NCI-H2029 (cell line): Measurements from ENCODE around the gene CRIM1.

Experiments used
- DNase-seq: peaks from one replicate; lab custom pipeline; 2025; lab: John Stamatoyannopoulos, UW

Gene CRIM1

GRCh38 chr2:36554531-36554930 lies 199.0 kb downstream of the CRIM1 start:
- DNase-seq: no peak

GRCh38 chr2:36555789-36556188 lies 200.2 kb downstream of the CRIM1 start:
- DNase-seq: no peak

GRCh38 chr2:36556842-36557241 lies 201.3 kb downstream of the CRIM1 start:
- no peak for DNase-seq

- no peak for DNase-seq
Observed at GRCh38 chr2:36559221-36559942, 203.8 kb downstream of the CRIM1 start.

- DNase-seq: no peak
Observed at GRCh38 chr2:36560726-36561125, 205.1 kb downstream of the CRIM1 start.

- no peak for DNase-seq
Observed at GRCh38 chr2:36561237-36561944, 205.8 kb downstream of the CRIM1 start.

- DNase-seq: no peak
Observed at GRCh38 chr2:36562240-36562639, 206.7 kb downstream of the CRIM1 start.

- DNase-seq: no peak
Observed at GRCh38 chr2:36562973-36563532, 207.5 kb downstream of the CRIM1 start.

- DNase-seq: no peak
Observed at GRCh38 chr2:36564377-36564930, 208.9 kb downstream of the CRIM1 start.

GRCh38 chr2:36565712-36566111 lies 210.1 kb downstream of the CRIM1 start:
- DNase-seq: no peak

GRCh38 chr2:36566887-36567286 lies 211.3 kb downstream of the CRIM1 start:
- no peak for DNase-seq

GRCh38 chr2:36567711-36568408 lies 212.3 kb downstream of the CRIM1 start:
- DNase-seq: no peak

- DNase-seq: no peak
Observed at GRCh38 chr2:36568516-36569246, 213.1 kb downstream of the CRIM1 start.

- DNase-seq: no peak
Observed at GRCh38 chr2:36569267-36569856, 213.8 kb downstream of the CRIM1 start.

GRCh38 chr2:36570416-36570815 lies 214.8 kb downstream of the CRIM1 start:
- no peak for DNase-seq

- DNase-seq: no peak
Observed at GRCh38 chr2:36572054-36572718, 216.6 kb downstream of the CRIM1 start.

- DNase-seq: no peak
Observed at GRCh38 chr2:36572719-36573059, 217.1 kb downstream of the CRIM1 start.

- no peak for DNase-seq
Observed at GRCh38 chr2:36573165-36573564, 217.6 kb downstream of the CRIM1 start.

GRCh38 chr2:36574560-36574959 lies 219.0 kb downstream of the CRIM1 start:
- DNase-seq: no peak

GRCh38 chr2:36577884-36578283 lies 222.3 kb downstream of the CRIM1 start:
- DNase-seq: no peak
